HCT116 (cell line): ENCODE results near the gene ENTPD6. TPM values are rescaled to one million over a fixed set of nuclear protein-coding genes. Genes with fewer than 3 reads are reported as not detected.

Experiments
- ATAC-seq: fragments of 200-7000 bp; cut with Tn5 transposase; 2 replicates; pipeline ENCODE4 v1.9.1; 2020; ENCODE audit warnings: mild to moderate bottlenecking, moderate library complexity
- BruUV-seq: library from RNA; stranded (reverse); fragments of 400-500 nt; replicated peaks from 2 replicates; lab custom pipeline; 2021; lab: Mats Ljungman, UMichigan
- CTCF ChIA-PET: fragments of 300-600 bp; sonication (Branson Sonifier 250); formaldehyde crosslinking; loops from one replicate; lab custom pipeline; 2021; ENCODE audit warnings: antibody characterized with exemption; lab: Charles Lee
- POLR2A ChIA-PET: fragments of 300-600, 350-600 bp; sonication (Branson Sonifier 250); formaldehyde crosslinking; loops from one replicate; lab custom pipeline; 2021; ENCODE audit warnings: antibody characterized with exemption; lab: Charles Lee
- RAD21 ChIA-PET, 2 experiments: fragments of 300-600 bp; sonication (Branson Sonifier 250); formaldehyde crosslinking; loops; one replicate each; lab custom pipeline; 2023; ENCODE audit warnings: low total read pairs in 2 of 2; ENCODE audit not compliant: uncharacterized antibody in 2 of 2, unreplicated experiment in 2 of 2, low non-redundant PET in 1 of 2; lab: Charles Lee
- DNase-seq: peaks from one replicate; pipeline ENCODE4 v3.0.0-alpha.2; 2010; ENCODE audit warnings: low read depth, low spot score
- H2AFZ ChIP-seq: fragments of 200-600 bp; shearing (Covaris generic), sonication (generic); 2 replicates; pipeline ENCODE4 v1.6.1; 2017; ENCODE audit warnings: low read depth, mixed run types, mixed read lengths, antibody characterized with exemption, low read length; ENCODE audit not compliant: poor library complexity, severe bottlenecking
- H3K27ac ChIP-seq: 2 replicates; pipeline ENCODE4 v1.5.1; 2012; ENCODE audit warnings: low read depth, low read length
- H3K27me3 ChIP-seq: fragments of 200-600 bp; sonication (generic); 2 replicates; pipeline ENCODE4 v1.6.1; 2016; ENCODE audit warnings: mixed run types, low read length, mixed read lengths; ENCODE audit not compliant: insufficient read depth
- H3K36me3 ChIP-seq, 2 experiments: fragments of 200-500 bp in 1 of 2; fragments of 200-600 bp in 1 of 2; sonication (Bioruptor generic) in 1 of 2; sonication (generic) in 1 of 2; 2 replicates each; pipeline versions ENCODE4 v1.5.1 to v1.6.1; 2014 to 2016; ENCODE audit warnings: low read length in 2 of 2, inconsistent platforms in 1 of 2, mixed read lengths in 1 of 2, mixed run types in 1 of 2; ENCODE audit not compliant: insufficient read depth in 2 of 2, control insufficient read depth in 1 of 2
- H3K4me1 ChIP-seq, 2 experiments: fragments of 200-600 bp in 1 of 2; sonication (generic) in 1 of 2; 2 replicates each; pipeline versions ENCODE4 v1.5.1 to v1.6.1; 2012 to 2017; ENCODE audit warnings: low read length in 2 of 2, inconsistent platforms in 1 of 2, mild to moderate bottlenecking in 1 of 2, mixed read lengths in 1 of 2, mixed run types in 1 of 2, moderate library complexity in 1 of 2; ENCODE audit not compliant: insufficient read depth in 2 of 2, control insufficient read depth in 1 of 2
- H3K4me2 ChIP-seq: fragments of 200-600 bp; sonication (generic); 2 replicates; pipeline ENCODE4 v1.6.1; 2017; ENCODE audit warnings: mixed run types, low read length, mixed read lengths
- H3K4me3 ChIP-seq, 2 experiments: fragments of 200-600 bp in 1 of 2; sonication (generic) in 1 of 2; replicated peaks in 1 of 2; 2 replicates each; pipeline ENCODE4 v1.5.1; 2011 to 2016; ENCODE audit warnings: low read length in 2 of 2, control low read depth in 1 of 2, low read depth in 1 of 2, mild to moderate bottlenecking in 1 of 2, mixed read lengths in 1 of 2, mixed run types in 1 of 2
- H3K79me2 ChIP-seq: fragments of 200-600 bp; sonication (generic); 2 replicates; pipeline ENCODE4 v1.6.1; 2017; ENCODE audit warnings: mild to moderate bottlenecking, mixed run types, low read length, moderate library complexity, mixed read lengths; ENCODE audit not compliant: insufficient read depth
- H3K9ac ChIP-seq: fragments of 200-600 bp; sonication (generic); 2 replicates; pipeline ENCODE4 v1.6.1; 2016; ENCODE audit warnings: low read length, mixed read lengths
- H3K9me2 ChIP-seq: fragments of 200-600 bp; sonication (generic), shearing (Covaris generic); 2 replicates; pipeline ENCODE4 v1.6.1; 2017; ENCODE audit warnings: mixed run types, mild to moderate bottlenecking, moderate library complexity; ENCODE audit not compliant: insufficient read depth
- H3K9me3 ChIP-seq, 2 experiments: fragments of 200-500 bp in 1 of 2; fragments of 200-600 bp in 1 of 2; sonication (Bioruptor generic) in 1 of 2; sonication (generic) in 1 of 2; 2 replicates each; pipeline ENCODE4 v1.6.1; 2014 to 2017; ENCODE audit warnings: low read length in 2 of 2, mixed read lengths in 2 of 2, inconsistent platforms in 1 of 2, low read depth in 1 of 2, mild to moderate bottlenecking in 1 of 2, mixed run types in 1 of 2, moderate library complexity in 1 of 2; ENCODE audit not compliant: control insufficient read depth in 1 of 2, insufficient read depth in 1 of 2
- H4K20me1 ChIP-seq: fragments of 200-600 bp; sonication (generic), shearing (Covaris generic); 2 replicates; pipeline ENCODE4 v1.6.1; 2017; ENCODE audit warnings: mixed run types, mild to moderate bottlenecking, moderate library complexity; ENCODE audit not compliant: insufficient read depth
- ATF3 ChIP-seq: IDR thresholded peaks from 2 replicates; pipeline ENCODE4 v1.6.1; 2012
- CTCF ChIP-seq, 3 experiments: fragments of 200-600 bp in 1 of 3; sonication (generic) in 1 of 3; IDR thresholded peaks in 2 of 3; conservative IDR thresholded peaks in 1 of 3; 2 replicates each; pipeline ENCODE4 v1.5.1; 2012 to 2017; ENCODE audit warnings: low read depth in 2 of 3, low read length in 2 of 3, antibody characterized with exemption in 1 of 3, borderline replicate concordance in 1 of 3, control low read depth in 1 of 3, mild to moderate bottlenecking in 1 of 3, mixed read lengths in 1 of 3, mixed run types in 1 of 3, moderate library complexity in 1 of 3; ENCODE audit not compliant: insufficient read depth in 1 of 3
- ELF1 ChIP-seq: IDR thresholded peaks from 2 replicates; pipeline ENCODE4 v1.6.1; 2012; ENCODE audit warnings: low read depth, borderline replicate concordance
- EZH2 ChIP-seq: fragments of 200-600 bp; sonication (generic); IDR thresholded peaks from 2 replicates; pipeline ENCODE4 v1.6.1; 2017; ENCODE audit warnings: antibody characterized with exemption, mixed run types
- FOSL1 ChIP-seq: IDR thresholded peaks from 2 replicates; pipeline ENCODE4 v1.6.1; 2012; ENCODE audit warnings: low read depth
- JUND ChIP-seq: IDR thresholded peaks from 2 replicates; pipeline ENCODE4 v1.6.1; 2012
- MAX ChIP-seq: IDR thresholded peaks from 2 replicates; pipeline ENCODE4 v1.6.1; 2012
- POLR2AphosphoS5 ChIP-seq: IDR thresholded peaks from 2 replicates; pipeline ENCODE4 v1.6.1; 2011; ENCODE audit warnings: mild to moderate bottlenecking, low read depth, low read length, moderate library complexity
- RAD21 ChIP-seq: IDR thresholded peaks from 2 replicates; pipeline ENCODE4 v1.6.1; 2012; ENCODE audit warnings: low read depth, mild to moderate bottlenecking
- REST ChIP-seq: IDR thresholded peaks from 2 replicates; pipeline ENCODE4 v1.6.1; 2012; ENCODE audit warnings: low read depth
- SP1 ChIP-seq: IDR thresholded peaks from 2 replicates; pipeline ENCODE4 v1.6.1; 2012; ENCODE audit warnings: low read depth
- SRF ChIP-seq: IDR thresholded peaks from 2 replicates; pipeline ENCODE4 v1.6.1; 2012; ENCODE audit warnings: low read depth
- TCF7L2 ChIP-seq: IDR thresholded peaks from 2 replicates; pipeline ENCODE4 v1.7.0; 2011; ENCODE audit warnings: borderline replicate concordance, inconsistent platforms; ENCODE audit not compliant: insufficient read depth, insufficient read length; ENCODE audit errors: extremely low read depth
- ZFX ChIP-seq: fragments of 450-650 bp; IDR thresholded peaks from 2 replicates; pipeline ENCODE4 v1.6.1; 2017
- intact Hi-C: fragments of 100-400 bp; cut with micrococcal nuclease; formaldehyde crosslinking; loops from 2 replicates; pipeline ENCODE4 v1.10.0; 2022
- total RNA-seq: library from RNA; stranded (reverse); gene quantifications from one replicate; pipeline ENCODE4 v1.2.1, GENCODE V29; 2021; ENCODE audit not compliant: unreplicated experiment

ENTPD6 gene
- total RNA-seq, 1 experiment from 2014 or later, result 89.2 TPM

GRCh38 chr20:25214819-25215218 lies 19.3 kb downstream of the ENTPD6 start:
- POLR2A ChIA-PET, result no interaction called here

More at GRCh38 chr20:25214819-25215218, 19.3 kb downstream of the ENTPD6 start:
- no peaks in the 10 kb centered on the region for H3K9me2 ChIP-seq
- H3K4me1 ChIP-seq, result no peaks in the 10 kb centered on the region
- ATAC-seq (no peak), DNase-seq (no peak)
- no peak overlapping the region for H2AFZ ChIP-seq
- no peak for TF ChIP-seq RAD21
- no peak for TF ChIP-seq MAX
- TF ChIP-seq CTCF (IDR thresholded peaks at IDR 0.05 in 2 of 3, conservative IDR thresholded peaks at IDR 0.05 in 1 of 3; ENCODE audit: borderline replicate concordance in 1 of 3, insufficient read depth in 1 of 3, low read depth in 2 of 3, low read length in 2 of 3), result no peak
- TF ChIP-seq EZH2, result no peak
- TF ChIP-seq ATF3, result no peak
- TF ChIP-seq JUND, result no peak
- no peak for TF ChIP-seq ELF1
- no peak for TF ChIP-seq SRF
- no peak for TF ChIP-seq ZFX
- TF ChIP-seq FOSL1, result no peak
- no peak for TF ChIP-seq TCF7L2
- no peak for TF ChIP-seq REST
- TF ChIP-seq SP1, result no peak
- no peak for TF ChIP-seq POLR2AphosphoS5
- H3K27ac ChIP-seq, result no peak overlapping the region
- H3K36me3 ChIP-seq, result peaks cover 19 to 23% of the 10 kb centered on the region in 2 experiments
- no peaks in the 10 kb centered on the region for H3K27me3 ChIP-seq
- CTCF ChIA-PET, result no interaction called here
- RAD21 ChIA-PET, result no interaction called here
- intact Hi-C loops, result no loop called here
- BruUV-seq, result no TSS peak
- no peak overlapping the region for H3K9ac ChIP-seq
- H3K9me3 ChIP-seq, result no peaks in the 10 kb centered on the region
- no peaks in the 10 kb centered on the region for H4K20me1 ChIP-seq
- H3K4me3 ChIP-seq, result no peak overlapping the region
- peaks cover 2% of the 10 kb centered on the region; the same call in 1 of the 2 replicates for H3K79me2 ChIP-seq
- H3K4me2 ChIP-seq, result no peak overlapping the region
